H9 (cell line): Measurements from ENCODE around the gene ZFYVE27. TPM values are rescaled to one million over a fixed set of nuclear protein-coding genes. Genes with fewer than 3 reads are reported as not detected.

Experiments used
- DNase-seq: peaks from one replicate; pipeline ENCODE4 v3.0.0-alpha.2; 2017
- H2AFZ ChIP-seq: one replicate; pipeline ENCODE4 v1.6.1; 2013; ENCODE audit warnings: mild to moderate bottlenecking, low read length, control low read depth, moderate library complexity
- H2AK5ac ChIP-seq: 2 replicates; pipeline ENCODE4 v1.6.1; 2013; ENCODE audit warnings: low read length, control low read depth, mixed read lengths; ENCODE audit not compliant: insufficient read length
- H2BK120ac ChIP-seq: one replicate; pipeline ENCODE4 v1.6.1; 2013; ENCODE audit warnings: low read depth, mild to moderate bottlenecking, low read length, control low read depth, inconsistent platforms; ENCODE audit not compliant: poor library complexity, severe bottlenecking
- H2BK12ac ChIP-seq: 2 replicates; pipeline ENCODE4 v1.6.1; 2013; ENCODE audit warnings: low read length, control low read depth, mixed read lengths, low read depth; ENCODE audit not compliant: insufficient read length
- H2BK15ac ChIP-seq: 2 replicates; pipeline ENCODE4 v1.6.1; 2013; ENCODE audit warnings: low read depth, low read length, control low read depth
- H2BK20ac ChIP-seq: one replicate; pipeline ENCODE4 v1.6.1; 2013; ENCODE audit warnings: low read depth, mild to moderate bottlenecking, low read length, control low read depth, inconsistent platforms; ENCODE audit not compliant: poor library complexity, severe bottlenecking
- H2BK5ac ChIP-seq: 2 replicates; pipeline ENCODE4 v1.6.1; 2013; ENCODE audit warnings: low read length, control low read depth, mixed read lengths; ENCODE audit not compliant: insufficient read length
- H3K14ac ChIP-seq: 2 replicates; pipeline ENCODE4 v1.6.1; 2013; ENCODE audit warnings: low read length, control low read depth; ENCODE audit not compliant: insufficient read depth
- H3K18ac ChIP-seq: 2 replicates; pipeline ENCODE4 v1.6.1; 2013; ENCODE audit warnings: low read depth, mild to moderate bottlenecking, mixed read lengths, low read length, control low read depth; ENCODE audit not compliant: insufficient read length
- H3K23ac ChIP-seq: 2 replicates; pipeline ENCODE4 v1.6.1; 2013; ENCODE audit warnings: low read length, control low read depth, mixed read lengths, low read depth; ENCODE audit not compliant: insufficient read length
- H3K23me2 ChIP-seq: 2 replicates; pipeline ENCODE4 v1.6.1; 2013; ENCODE audit warnings: low read depth, mild to moderate bottlenecking, mixed read lengths, low read length, control low read depth; ENCODE audit not compliant: insufficient read length, poor library complexity, severe bottlenecking
- H3K27ac ChIP-seq: 2 replicates; pipeline ENCODE4 v1.5.1; 2013; ENCODE audit warnings: low read length, control low read depth, mixed read lengths, low read depth; ENCODE audit not compliant: insufficient read length
- H3K27me3 ChIP-seq: 2 replicates; pipeline ENCODE4 v1.6.1; 2013; ENCODE audit warnings: low read length, control low read depth, inconsistent platforms; ENCODE audit not compliant: insufficient read depth
- H3K4ac ChIP-seq: 2 replicates; pipeline ENCODE4 v1.6.1; 2013; ENCODE audit warnings: low read depth, mild to moderate bottlenecking, control low read depth, inconsistent platforms, low read length, moderate library complexity
- H3K4me1 ChIP-seq: 2 replicates; pipeline ENCODE4 v1.6.1; 2013; ENCODE audit warnings: low read length, control low read depth, inconsistent platforms; ENCODE audit not compliant: insufficient read depth
- H3K4me2 ChIP-seq: 2 replicates; pipeline ENCODE4 v1.6.1; 2013; ENCODE audit warnings: low read length, control low read depth, mixed read lengths; ENCODE audit not compliant: insufficient read length, insufficient read depth
- H3K56ac ChIP-seq: 2 replicates; pipeline ENCODE4 v1.6.1; 2013; ENCODE audit warnings: low read depth, mild to moderate bottlenecking, mixed read lengths, low read length, control low read depth; ENCODE audit not compliant: insufficient read length
- H3K79me1 ChIP-seq: 2 replicates; pipeline ENCODE4 v1.6.1; 2013; ENCODE audit warnings: low read depth, mild to moderate bottlenecking, moderate library complexity, low read length, control low read depth, inconsistent platforms; ENCODE audit not compliant: insufficient read depth, poor library complexity, severe bottlenecking
- H3K79me2 ChIP-seq: 2 replicates; pipeline ENCODE4 v1.6.1; 2013; ENCODE audit warnings: low read length, control low read depth, inconsistent platforms; ENCODE audit not compliant: insufficient read depth
- H3K9ac ChIP-seq: 2 replicates; pipeline ENCODE4 v1.6.1; 2013; ENCODE audit warnings: low read length, control low read depth, mixed read lengths; ENCODE audit not compliant: insufficient read length; ENCODE audit errors: extremely low read depth
- H3K9me3 ChIP-seq: one replicate; pipeline ENCODE4 v1.6.1; 2013; ENCODE audit warnings: low read depth, low read length, inconsistent platforms; ENCODE audit not compliant: control insufficient read depth
- H3T11ph ChIP-seq: one replicate; pipeline ENCODE4 v1.6.1; 2013; ENCODE audit warnings: mild to moderate bottlenecking, low read length, control low read depth, inconsistent platforms
- H4K20me1 ChIP-seq: one replicate; pipeline ENCODE4 v1.6.1; 2013; ENCODE audit not compliant: control insufficient read depth, insufficient read length, insufficient read depth
- H4K5ac ChIP-seq: 2 replicates; pipeline ENCODE4 v1.6.1; 2013; ENCODE audit warnings: low read depth, mild to moderate bottlenecking, mixed read lengths, low read length, control low read depth; ENCODE audit not compliant: insufficient read length
- H4K8ac ChIP-seq: replicated peaks from 2 replicates; pipeline ENCODE4 v1.6.1; 2013; ENCODE audit warnings: low read length, control low read depth, mixed read lengths, low read depth; ENCODE audit not compliant: insufficient read length
- H4K91ac ChIP-seq: 2 replicates; pipeline ENCODE4 v1.6.1; 2013; ENCODE audit warnings: low read depth, mild to moderate bottlenecking, moderate library complexity, mixed read lengths, low read length, control low read depth; ENCODE audit not compliant: insufficient read length
- H3K27ac Mint-ChIP-seq, 3 experiments: 2 replicates in 2 of 3; 3 replicates in 1 of 3; pipeline ENCODE4 v1.8.0; 2020 to 2021; ENCODE audit warnings: mixed read lengths in 3 of 3, mild to moderate bottlenecking in 1 of 3, moderate library complexity in 1 of 3
- H3K27me3 Mint-ChIP-seq: 2 replicates; pipeline ENCODE4 v1.8.0; 2021; ENCODE audit warnings: low read depth, mild to moderate bottlenecking, moderate library complexity, mixed read lengths
- H3K36me3 Mint-ChIP-seq, 3 experiments: 2 replicates in 2 of 3; 3 replicates in 1 of 3; pipeline ENCODE4 v1.8.0; 2020 to 2021; ENCODE audit warnings: low read depth in 3 of 3, mixed read lengths in 3 of 3; ENCODE audit not compliant: insufficient read depth in 1 of 3
- H3K4me1 Mint-ChIP-seq, 2 experiments: 2 replicates each; pipeline ENCODE4 v1.8.0; 2020; ENCODE audit warnings: mixed read lengths in 2 of 2
- H3K4me3 Mint-ChIP-seq, 2 experiments: 2 replicates in 1 of 2; 3 replicates in 1 of 2; pipeline ENCODE4 v1.8.0; 2020 to 2021; ENCODE audit warnings: mild to moderate bottlenecking in 2 of 2, mixed read lengths in 2 of 2, moderate library complexity in 1 of 2
- H3K9me3 Mint-ChIP-seq, 2 experiments: 2 replicates in 1 of 2; 3 replicates in 1 of 2; pipeline ENCODE4 v1.8.0; 2020; ENCODE audit warnings: mild to moderate bottlenecking in 2 of 2, mixed read lengths in 2 of 2, moderate library complexity in 1 of 2
- WGBS: extraction: QIAGEN DNeasy Blood & Tissue Kit; methylation state at CpG from one replicate; pipeline ENCODE4 v1.1.7; 2013; ENCODE audit warnings: missing lambda C conversion rate, low lambda C conversion rate, mixed read lengths; ENCODE audit not compliant: insufficient read length; ENCODE audit errors: extremely low coverage; 5-methylcytosine and 5-hydroxymethylcytosine counted together
- total RNA-seq: library from RNA; stranded (reverse); gene quantifications from 2 replicates; pipeline ENCODE4 v1.2.1, GENCODE V29; 2021
- TF ChIP-seq, protein P1 (sequence below): fragments of 200-600 bp; sonication (generic); conservative IDR thresholded peaks from 3 replicates; pipeline ENCODE4 v1.8.0; 2021; ENCODE audit warnings: antibody characterized with exemption, mild to moderate bottlenecking

Gene ZFYVE27
- total RNA-seq, 1 experiment from 2014 or later = 33.2 TPM

GRCh38 chr10:97707134-97707861, 29.6 kb upstream of the ZFYVE27 start:
- no peak overlapping the region for H2BK120ac ChIP-seq
- no peak overlapping the region for H2AK5ac ChIP-seq
- no peak overlapping the region for H2BK5ac ChIP-seq
- no peak overlapping the region for H4K91ac ChIP-seq
- no peak overlapping the region for H3K9ac ChIP-seq
- DNase-seq = no peak
- Mint-ChIP-seq H3K4me1 (peaks cover 11 to 16% of the 10 kb centered on the region in 2 experiments), H3K4me3 (no peak overlapping the region), H3K27ac (no peak overlapping the region), H3K27me3 (peaks cover 12% of the 10 kb centered on the region), H3K9me3 (no peaks in the 10 kb centered on the region; a peak in 1 of 5 replicates), H3K36me3 (peaks cover 0 to 2% (median 0%) of the 10 kb centered on the region in 3 experiments; a peak in 1 of 7 replicates)
- H3K9me3 ChIP-seq = no peaks in the 10 kb centered on the region
- WGBS = no CpG with 5 or more reads among the region's 11 CpGs
- H2BK20ac ChIP-seq = no peak overlapping the region
- TF ChIP-seq, protein P1, sequence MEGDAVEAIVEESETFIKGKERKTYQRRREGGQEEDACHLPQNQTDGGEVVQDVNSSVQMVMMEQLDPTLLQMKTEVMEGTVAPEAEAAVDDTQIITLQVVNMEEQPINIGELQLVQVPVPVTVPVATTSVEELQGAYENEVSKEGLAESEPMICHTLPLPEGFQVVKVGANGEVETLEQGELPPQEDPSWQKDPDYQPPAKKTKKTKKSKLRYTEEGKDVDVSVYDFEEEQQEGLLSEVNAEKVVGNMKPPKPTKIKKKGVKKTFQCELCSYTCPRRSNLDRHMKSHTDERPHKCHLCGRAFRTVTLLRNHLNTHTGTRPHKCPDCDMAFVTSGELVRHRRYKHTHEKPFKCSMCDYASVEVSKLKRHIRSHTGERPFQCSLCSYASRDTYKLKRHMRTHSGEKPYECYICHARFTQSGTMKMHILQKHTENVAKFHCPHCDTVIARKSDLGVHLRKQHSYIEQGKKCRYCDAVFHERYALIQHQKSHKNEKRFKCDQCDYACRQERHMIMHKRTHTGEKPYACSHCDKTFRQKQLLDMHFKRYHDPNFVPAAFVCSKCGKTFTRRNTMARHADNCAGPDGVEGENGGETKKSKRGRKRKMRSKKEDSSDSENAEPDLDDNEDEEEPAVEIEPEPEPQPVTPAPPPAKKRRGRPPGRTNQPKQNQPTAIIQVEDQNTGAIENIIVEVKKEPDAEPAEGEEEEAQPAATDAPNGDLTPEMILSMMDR = no peak
- H3K27me3 ChIP-seq = no peaks in the 10 kb centered on the region
- 0 out of 2 replicates have a peak overlapping the region, but pooled peaks have one; percentile 28 for H3K14ac ChIP-seq
- no peak overlapping the region for H2BK12ac ChIP-seq
- no peaks in the 10 kb centered on the region for H4K20me1 ChIP-seq
- no peak overlapping the region for H2AFZ ChIP-seq
- no peak overlapping the region for H3K4me2 ChIP-seq
- no peak overlapping the region for H4K5ac ChIP-seq
- H3K23me2 ChIP-seq = no peaks in the 10 kb centered on the region
- H3K79me1 ChIP-seq = no peaks in the 10 kb centered on the region
- no peak overlapping the region for H3K56ac ChIP-seq
- H4K8ac ChIP-seq = no peak overlapping the region
- H3K18ac ChIP-seq = no peak overlapping the region
- H3K23ac ChIP-seq = no peak overlapping the region
- H3K27ac ChIP-seq = no peak overlapping the region
- no peaks in the 10 kb centered on the region for H3K79me2 ChIP-seq
- H2BK15ac ChIP-seq = no peak overlapping the region
- H3K4ac ChIP-seq = no peak overlapping the region
- no peak overlapping the region for H3T11ph ChIP-seq
- H3K4me1 ChIP-seq = no peaks in the 10 kb centered on the region
